G401 (cell line): ENCODE results near the gene SAFB. TPM values are rescaled to one million over a fixed set of nuclear protein-coding genes. Genes with fewer than 3 reads are reported as not detected.
A peak's percentile ranks its signal among the peaks of the same experiment; 100 is the strongest.

Experiments
- DNase-seq: peaks from one replicate; pipeline ENCODE4 v3.0.0-alpha.2; 2015; ENCODE audit warnings: low spot score
- in situ Hi-C: cut with HindIII; loops from 2 replicates; pipeline ENCODE4 v1.10.0; 2016; ENCODE audit warnings: low sequenced_read_pairs, mixed read lengths
- total RNA-seq: library from RNA; depleted of rRNA; stranded (reverse); fragments of >200 nt; shearing (Covaris generic); gene quantifications from 2 replicates; pipeline ENCODE4 v1.2.3, GENCODE V29; 2014

The SAFB gene
- total RNA-seq, 1 experiment from 2014 or later: 43.8 TPM

DNA sequence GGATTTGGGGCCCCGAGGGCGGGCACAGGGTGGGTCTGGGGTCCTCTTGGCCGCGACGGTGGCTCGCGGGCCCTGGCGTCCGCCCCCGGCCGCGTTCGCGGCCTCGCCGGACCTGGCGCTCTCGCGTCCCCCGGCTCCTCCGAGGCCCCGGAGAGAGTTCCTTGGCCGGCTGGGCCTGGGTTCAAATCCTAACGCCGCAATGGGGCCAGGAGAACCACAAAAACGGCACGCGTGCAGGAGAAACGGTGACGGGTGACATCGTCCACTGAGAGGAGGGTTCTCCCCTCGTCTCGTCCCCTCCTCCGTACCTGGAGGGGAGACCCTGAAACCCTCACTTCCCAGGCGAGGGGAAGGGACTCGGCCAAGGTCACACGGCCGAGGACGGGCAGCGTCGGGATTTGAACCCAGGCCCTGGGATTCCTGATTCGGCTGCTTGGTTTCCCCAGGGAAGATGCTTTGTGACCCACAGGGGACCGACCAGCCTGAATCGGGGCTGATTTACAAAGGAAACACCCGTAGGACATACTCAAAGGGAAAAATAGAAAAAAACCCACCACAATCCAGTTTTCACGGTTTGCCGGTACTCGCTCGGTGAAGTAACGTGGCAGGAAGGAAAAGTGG lies 624 bp downstream of the SAFB start:
- in situ Hi-C loops: no loop called here
- no peak for DNase-seq

DNA sequence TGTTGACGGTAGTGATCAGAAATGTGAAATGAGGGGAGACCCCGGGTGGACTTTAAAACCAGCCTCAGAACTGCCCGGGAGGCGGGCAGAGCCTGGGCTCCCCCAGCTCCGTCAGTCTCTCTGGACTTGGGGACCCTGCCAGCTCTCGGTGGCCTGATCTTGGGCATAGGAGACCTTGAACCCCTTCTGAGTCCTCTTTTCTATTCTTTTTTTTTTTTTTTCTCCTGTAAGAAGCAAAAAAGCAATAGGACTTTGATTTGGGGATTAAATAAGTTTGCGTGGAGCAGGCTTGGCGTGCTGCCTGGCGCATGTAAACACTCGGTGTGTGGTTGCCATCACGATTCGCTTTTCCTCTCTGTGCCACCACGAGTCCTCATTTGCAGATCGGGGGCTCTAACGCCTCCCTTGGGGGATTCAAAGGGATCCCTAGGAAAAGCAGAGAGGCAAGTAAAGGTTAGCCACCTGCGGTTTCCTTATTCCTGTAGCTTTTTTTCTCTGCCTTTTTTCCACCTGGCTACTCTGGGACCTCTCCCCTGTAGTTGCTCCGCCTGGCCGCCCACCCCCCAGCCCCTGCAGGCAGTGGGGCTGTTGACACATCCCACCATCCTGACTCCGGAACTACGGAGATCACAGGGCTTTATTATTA lies 1.3 kb downstream of the SAFB start:
- DNase-seq: peak; percentile 44
- in situ Hi-C loops: no loop called here

GRCh38 chr19:5624741-5625278 lies 1.9 kb downstream of the SAFB start:
- DNase-seq: no peak

GRCh38 chr19:5625641-5626040 lies 2.8 kb downstream of the SAFB start:
- DNase-seq: no peak
- in situ Hi-C loops: no loop called here

More at GRCh38 chr19:5624741-5625278, 1.9 kb downstream of the SAFB start:
- in situ Hi-C loops: no loop called here

DNA sequence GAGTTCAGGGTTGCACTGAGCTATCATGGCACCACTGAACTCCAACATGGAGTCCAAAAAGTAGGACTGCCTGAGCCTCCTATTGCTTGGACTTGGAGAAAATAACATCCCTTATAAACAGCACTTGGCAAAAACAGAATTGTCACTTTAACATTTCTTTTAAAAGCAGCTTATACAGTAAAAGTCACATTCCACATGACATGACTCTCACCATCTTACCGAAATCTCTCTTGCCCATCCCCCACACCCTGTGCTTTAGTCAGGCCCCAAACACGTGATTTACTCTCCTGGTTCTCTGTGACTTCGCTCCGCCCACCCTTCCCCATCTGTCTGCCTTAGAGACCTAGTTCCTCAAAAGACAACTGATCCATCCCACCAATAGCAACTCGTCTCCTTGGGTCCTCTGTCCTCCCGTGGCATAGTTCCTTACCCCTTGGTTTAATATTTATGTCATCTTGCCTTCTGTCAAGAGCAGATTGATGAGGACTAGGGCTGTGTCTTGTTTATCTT lies 4.6 kb downstream of the SAFB start:
- in situ Hi-C loops: no loop called here
- peak; percentile 46 for DNase-seq

DNA sequence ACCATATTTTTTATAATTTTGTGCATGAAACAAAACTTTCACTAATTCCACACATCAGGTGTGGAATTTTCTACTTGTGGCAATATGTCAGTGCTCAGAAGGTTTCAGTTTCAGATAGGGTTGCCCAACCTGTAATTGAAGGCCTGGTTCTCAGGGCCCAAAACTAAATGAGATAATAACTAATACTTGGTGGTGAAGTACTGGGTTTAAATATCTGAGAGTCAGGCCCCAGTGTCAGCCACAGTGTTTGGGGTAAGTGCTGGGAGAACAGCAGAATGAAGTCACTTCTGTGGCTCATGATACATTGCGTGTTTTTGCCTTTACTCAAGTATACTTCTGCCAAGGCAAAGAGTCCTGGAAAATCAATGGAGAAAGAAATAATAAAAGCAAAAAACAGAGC lies 5.6 kb downstream of the SAFB start:
- in situ Hi-C loops: no loop called here
- DNase-seq: no peak

DNA sequence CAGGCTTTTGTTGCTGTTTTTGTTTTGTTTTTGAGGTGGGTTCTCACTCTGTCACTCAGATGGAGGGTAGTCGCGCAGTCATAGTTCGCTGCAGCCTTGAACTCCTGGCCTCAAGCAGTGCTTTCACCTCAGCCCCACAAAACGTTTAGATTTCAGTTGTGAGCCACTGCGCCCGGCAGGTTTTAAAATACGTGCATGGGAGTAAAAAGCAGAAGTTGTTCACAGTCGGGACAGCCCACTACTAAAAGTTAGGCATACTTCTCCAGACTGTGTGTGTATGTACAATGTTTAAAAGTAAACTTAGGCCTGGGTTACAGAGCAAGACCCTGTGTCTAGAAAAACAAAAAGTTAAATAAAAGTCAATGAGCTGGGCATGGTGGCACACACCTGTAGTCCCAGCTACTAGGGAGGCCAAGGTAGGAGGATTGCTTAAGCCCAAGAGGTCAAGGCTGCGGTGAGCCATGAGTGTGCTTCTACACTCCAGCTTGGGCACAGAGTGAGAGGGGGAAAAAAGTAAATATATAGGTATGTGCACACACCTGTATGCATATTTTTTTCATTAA lies 6.1 kb downstream of the SAFB start:
- in situ Hi-C loops: no loop called here
- DNase-seq: no peak

- in situ Hi-C loops: no loop called here
- DNase-seq: no peak
Measured at GRCh38 chr19:5631567-5632240, 8.8 kb downstream of the SAFB start.

GRCh38 chr19:5632241-5632612 lies 9.3 kb downstream of the SAFB start:
- in situ Hi-C loops: no loop called here
- DNase-seq: no peak

GRCh38 chr19:5632657-5633056 lies 9.8 kb downstream of the SAFB start:
- in situ Hi-C loops: no loop called here
- no peak for DNase-seq

DNA sequence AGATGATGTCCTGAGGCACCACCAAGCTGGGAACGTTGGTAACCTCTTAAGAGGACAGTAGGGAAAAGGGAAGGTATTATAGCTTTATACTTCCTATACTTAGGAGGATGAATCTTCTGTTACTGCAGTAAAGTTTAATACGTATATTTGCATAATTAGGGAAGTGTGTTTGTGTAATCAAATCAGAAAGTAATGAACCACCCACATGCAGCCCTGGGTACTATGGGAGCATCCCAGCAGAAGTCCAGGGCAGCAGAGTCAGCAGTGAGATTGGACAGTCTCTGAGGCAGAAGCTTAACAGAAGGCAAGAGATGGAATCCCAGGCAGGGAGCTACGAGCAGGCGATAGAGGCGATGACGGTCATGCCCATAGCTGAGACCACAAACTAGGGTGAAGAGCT lies 12.5 kb downstream of the SAFB start:
- peak; percentile 12 for DNase-seq
- in situ Hi-C loops: no loop called here

- no peak for DNase-seq
- in situ Hi-C loops: no loop called here
Measured at GRCh38 chr19:5637971-5638370, 15.1 kb downstream of the SAFB start.

DNA sequence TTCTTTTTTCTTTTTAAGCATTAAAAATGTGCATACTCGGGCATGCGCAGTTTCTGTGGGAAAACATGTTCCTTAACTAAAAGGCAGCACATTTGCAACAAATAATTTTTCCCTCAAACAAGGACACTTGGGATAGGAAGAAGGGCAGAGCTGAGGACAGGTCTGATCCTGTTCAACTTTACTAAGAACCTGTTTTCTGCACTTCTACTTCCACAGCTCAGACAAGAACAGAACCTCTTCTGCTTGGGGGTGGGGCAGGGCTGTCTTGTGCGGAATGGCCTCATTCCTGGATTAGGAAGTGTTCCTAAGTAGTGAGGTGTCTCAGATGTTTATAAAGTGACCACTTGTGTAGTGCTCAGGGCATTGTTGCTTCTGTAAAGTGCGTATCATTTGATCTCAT lies 18.3 kb downstream of the SAFB start:
- DNase-seq: no peak

GRCh38 chr19:5642204-5642603 lies 19.3 kb downstream of the SAFB start:
- in situ Hi-C loops: no loop called here
- DNase-seq: no peak

More for the DNA sequence above, 18.3 kb downstream of the SAFB start:
- in situ Hi-C loops: no loop called here

GRCh38 chr19:5643060-5643459 lies 20.2 kb downstream of the SAFB start:
- in situ Hi-C loops: no loop called here
- no peak for DNase-seq

GRCh38 chr19:5644037-5644436 lies 21.2 kb downstream of the SAFB start:
- no peak for DNase-seq
- in situ Hi-C loops: no loop called here

DNA sequence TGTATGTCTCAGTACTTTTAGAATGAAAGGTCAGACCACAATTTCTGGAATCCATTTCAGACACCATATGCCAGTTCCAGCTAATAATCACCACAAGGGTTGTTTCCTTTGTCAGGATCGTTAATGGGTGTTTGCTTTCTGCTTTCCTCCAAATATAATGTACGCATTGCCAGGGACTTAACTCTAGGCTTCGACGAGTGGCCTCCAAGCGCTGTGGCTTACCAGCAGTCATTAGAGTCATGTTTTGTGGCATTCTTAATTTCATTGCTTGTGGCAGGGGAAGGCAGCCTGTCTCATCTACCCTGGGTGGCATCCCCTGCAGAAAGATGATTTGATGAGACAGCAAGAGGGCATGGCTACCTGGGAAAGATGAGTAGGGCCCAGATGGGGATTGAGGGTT lies 22.5 kb downstream of the SAFB start:
- no peak for DNase-seq
- in situ Hi-C loops: no loop called here

- DNase-seq: no peak
- in situ Hi-C loops: no loop called here
Measured at GRCh38 chr19:5646703-5647102, 23.8 kb downstream of the SAFB start.

- DNase-seq: no peak
- in situ Hi-C loops: no loop called here
Measured at GRCh38 chr19:5648464-5648863, 25.6 kb downstream of the SAFB start.

DNA sequence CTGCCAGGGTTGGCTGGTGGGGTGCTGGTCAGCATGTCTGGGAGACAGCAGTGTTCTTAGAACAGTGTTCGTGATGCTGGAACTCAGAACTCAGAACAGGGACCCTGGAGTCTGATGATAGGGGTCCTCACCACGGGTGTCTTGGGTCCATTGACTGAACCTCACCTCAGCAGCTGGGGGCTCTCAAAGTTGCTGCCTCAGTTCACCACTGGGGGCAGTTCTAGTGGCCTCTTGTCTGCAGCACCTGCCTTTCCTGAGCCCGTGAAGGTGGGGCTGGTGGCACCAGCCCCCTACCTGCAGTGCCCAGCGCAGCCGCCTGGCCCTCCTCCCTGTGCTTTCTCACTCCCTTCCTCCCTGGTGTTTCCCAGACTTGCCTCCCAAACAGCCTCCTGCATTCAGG lies 28.5 kb downstream of the SAFB start:
- in situ Hi-C loops: no loop called here
- no peak for DNase-seq
